ENCODE results near the gene PLAC8L1. TPM values are rescaled to one million over a fixed set of nuclear protein-coding genes. Genes with fewer than 3 reads are reported as not detected.

The PLAC8L1 gene
- total RNA-seq, 1 donor from 2014 or later, result 2.4 TPM

GRCh38 chr5:146072595-146072994, 32.8 kb downstream of the PLAC8L1 start:
- no peak for TF ChIP-seq CTCF (conservative IDR thresholded peaks at IDR 0.05)
- peaks cover 10% of the 10 kb centered on the region for H3K4me1 Mint-ChIP-seq (ENCODE audit: unreplicated experiment)
- no peak for DNase-seq (ENCODE audit: extremely low spot score, unreplicated experiment)

DNA sequence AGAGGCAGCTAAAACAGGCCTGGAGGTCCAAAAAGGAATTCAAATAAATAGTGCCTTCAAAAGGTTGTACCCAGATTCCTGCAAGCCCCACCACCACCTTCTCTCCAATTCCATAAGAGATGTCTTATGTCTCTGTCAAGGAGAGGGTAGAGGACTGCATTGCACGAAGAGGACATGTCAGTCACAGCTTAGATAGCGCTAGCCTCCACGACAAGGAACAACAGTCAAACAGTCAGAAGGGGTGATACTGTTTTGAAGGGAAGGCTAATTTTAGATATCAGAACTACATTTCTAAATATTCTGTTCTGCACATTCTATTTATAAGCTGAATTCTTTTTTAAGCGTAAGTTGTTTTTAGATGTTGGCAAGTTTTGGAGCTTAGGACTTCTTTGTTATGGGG, 34.2 kb downstream of the PLAC8L1 start:
- H3K4me1 Mint-ChIP-seq (ENCODE audit: unreplicated experiment), result peaks cover 10% of the 10 kb centered on the region
- H3K9me3 Mint-ChIP-seq, result no peaks in the 10 kb centered on the region
- no peak overlapping the region for H3K27ac Mint-ChIP-seq
- H3K36me3 Mint-ChIP-seq, result no peaks in the 10 kb centered on the region
- H3K4me3 Mint-ChIP-seq, result no peak overlapping the region
- H3K27me3 Mint-ChIP-seq, result peaks cover 3% of the 10 kb centered on the region
- DNase-seq (ENCODE audit: extremely low spot score, unreplicated experiment), result no peak
- TF ChIP-seq CTCF (conservative IDR thresholded peaks at IDR 0.05), result no peak

More at GRCh38 chr5:146072595-146072994, 32.8 kb downstream of the PLAC8L1 start:
- H3K36me3 Mint-ChIP-seq, result no peaks in the 10 kb centered on the region
- H3K4me3 Mint-ChIP-seq, result no peak overlapping the region
- no peak overlapping the region for H3K27ac Mint-ChIP-seq
- H3K9me3 Mint-ChIP-seq, result no peaks in the 10 kb centered on the region
- H3K27me3 Mint-ChIP-seq, result peaks cover 3% of the 10 kb centered on the region

DNA sequence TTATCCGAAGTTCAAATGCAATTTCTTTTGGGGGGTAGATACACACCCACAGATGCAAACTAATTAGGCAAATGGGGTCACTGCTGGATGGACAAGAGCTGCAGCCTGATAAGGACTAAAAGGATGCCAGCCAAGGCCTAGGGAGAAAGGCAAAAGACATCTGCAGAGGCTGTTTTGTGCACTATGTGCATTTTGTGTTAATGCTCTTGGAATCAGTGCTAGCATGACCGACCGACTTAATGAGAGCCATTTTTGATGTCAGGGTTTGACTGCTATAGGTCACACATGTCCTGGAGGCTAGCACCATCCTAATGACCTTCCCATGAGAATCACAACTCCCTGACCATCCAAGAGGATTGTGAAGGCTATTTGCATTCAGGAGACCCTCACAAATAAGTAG, 34.6 kb downstream of the PLAC8L1 start:
- DNase-seq (ENCODE audit: extremely low spot score, unreplicated experiment), result no peak
- H3K27ac Mint-ChIP-seq, result no peak overlapping the region
- no peak overlapping the region for H3K4me3 Mint-ChIP-seq
- no peaks in the 10 kb centered on the region for H3K9me3 Mint-ChIP-seq
- H3K36me3 Mint-ChIP-seq, result no peaks in the 10 kb centered on the region
- H3K27me3 Mint-ChIP-seq, result peaks cover 3% of the 10 kb centered on the region
- peaks cover 10% of the 10 kb centered on the region for H3K4me1 Mint-ChIP-seq (ENCODE audit: unreplicated experiment)
- TF ChIP-seq CTCF (conservative IDR thresholded peaks at IDR 0.05), result no peak

DNA sequence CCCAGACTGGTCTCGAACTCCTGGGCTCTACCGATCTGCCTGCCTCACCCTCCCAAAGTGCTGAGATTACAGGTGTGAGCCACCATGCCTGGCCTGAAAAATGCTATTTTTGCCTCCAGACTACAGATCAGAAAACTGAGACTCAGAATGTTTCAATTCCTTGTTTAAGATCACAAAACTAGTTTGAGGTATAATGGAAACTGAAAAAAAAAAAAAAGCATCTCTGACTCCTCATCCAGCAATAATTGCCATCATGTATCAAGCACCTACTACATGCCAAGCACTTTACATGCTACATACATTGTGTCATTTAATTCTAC, 35.6 kb downstream of the PLAC8L1 start:
- Mint-ChIP-seq H3K36me3 (no peaks in the 10 kb centered on the region), H3K9me3 (no peaks in the 10 kb centered on the region), H3K27me3 (peaks cover 3% of the 10 kb centered on the region), H3K4me3 (no peak overlapping the region), H3K4me1 (ENCODE audit: unreplicated experiment) (peaks cover 10% of the 10 kb centered on the region), H3K27ac (no peak overlapping the region)
- no peak for DNase-seq (ENCODE audit: extremely low spot score, unreplicated experiment)
- TF ChIP-seq CTCF (conservative IDR thresholded peaks at IDR 0.05), result no peak

GRCh38 chr5:146068977-146069779, 36.2 kb downstream of the PLAC8L1 start:
- peaks cover 3% of the 10 kb centered on the region for H3K27me3 Mint-ChIP-seq
- H3K36me3 Mint-ChIP-seq, result no peaks in the 10 kb centered on the region
- H3K4me1 Mint-ChIP-seq (ENCODE audit: unreplicated experiment), result peaks cover 10% of the 10 kb centered on the region
- no peak overlapping the region for H3K4me3 Mint-ChIP-seq
- TF ChIP-seq CTCF (conservative IDR thresholded peaks at IDR 0.05), result no peak
- H3K9me3 Mint-ChIP-seq, result no peaks in the 10 kb centered on the region
- no peak for DNase-seq (ENCODE audit: extremely low spot score, unreplicated experiment)
- no peak overlapping the region for H3K27ac Mint-ChIP-seq

Data from type B pancreatic cell (in vitro differentiated cells).